Sigmoid colon (tissue), 7 donors: ENCODE data around the gene STON2. TPM values are rescaled to one million over a fixed set of nuclear protein-coding genes. Genes with fewer than 3 reads are reported as not detected.

Source experiments
- DNase-seq: peaks from one replicate; pipeline ENCODE4 v3.0.0-alpha.2; 2019
- H3K27ac ChIP-seq, 4 donors: fragments of 200-600 bp; sonication (generic); one replicate each; pipeline ENCODE4 v1.5.1; 2016 to 2019; ENCODE audit warnings: mild to moderate bottlenecking in 1 of 4
- H3K27me3 ChIP-seq, 3 donors: fragments of 200-600 bp; sonication (generic); one replicate each; pipeline ENCODE4 v1.5.1; 2019; ENCODE audit warnings: mild to moderate bottlenecking in 1 of 3
- H3K36me3 ChIP-seq, 4 donors: fragments of 200-600 bp; sonication (generic); one replicate each; pipeline ENCODE4 v1.5.1; 2016 to 2019
- H3K4me1 ChIP-seq, 4 donors: fragments of 200-600 bp; sonication (generic); one replicate each; pipeline ENCODE4 v1.5.1; 2017 to 2019
- H3K4me3 ChIP-seq, 4 donors: fragments of 200-600 bp; sonication (generic); one replicate each; pipeline ENCODE4 v1.5.1; 2017 to 2019; ENCODE audit warnings: mild to moderate bottlenecking in 2 of 4, moderate library complexity in 1 of 4
- H3K9me3 ChIP-seq, 4 donors: fragments of 200-600 bp in 3 of 4; sonication (generic) in 3 of 4; one replicate each; pipeline versions ENCODE4 v1.5.1 to v1.6.1; 2013 to 2019
- CTCF ChIP-seq, 4 experiments: fragments of 450-650 bp in 3 of 4; fragments of 200-600 bp in 1 of 4; IDR thresholded peaks; one replicate each; pipeline ENCODE4 v1.5.1; 2016 to 2019; ENCODE audit warnings: antibody characterized with exemption in 4 of 4, mild to moderate bottlenecking in 3 of 4, moderate library complexity in 2 of 4
- EP300 ChIP-seq, 4 donors: sonication (generic); formaldehyde crosslinking; IDR thresholded peaks; one replicate each; pipeline ENCODE4 v1.6.1; 2017; ENCODE audit warnings: antibody characterized with exemption in 4 of 4
- POLR2A ChIP-seq, 2 donors: fragments of 450-650 bp; IDR thresholded peaks; one replicate each; pipeline ENCODE4 v1.6.1; 2016; ENCODE audit warnings: antibody characterized with exemption in 2 of 2, mild to moderate bottlenecking in 2 of 2, moderate library complexity in 2 of 2
- POLR2AphosphoS5 ChIP-seq, 4 donors: sonication (generic); formaldehyde crosslinking; IDR thresholded peaks; one replicate each; pipeline ENCODE4 v1.6.1; 2017; ENCODE audit warnings: antibody characterized with exemption in 4 of 4
- whole genome bisulfite sequencing, 2 donors: extraction: QIAGEN DNeasy Blood & Tissue Kit; methylation state at CpG; one replicate each; pipeline ENCODE4 v1.1.7; 2013; 5-methylcytosine and 5-hydroxymethylcytosine counted together
- intact Hi-C: fragments of 100-400 bp; cut with DNase I; formaldehyde crosslinking; loops from one replicate; pipeline ENCODE4 v1.15.1; 2023
- polyA plus RNA-seq, 3 donors: library from polyadenylated mRNA; stranded (reverse); fragments of 200-250 nt; gene quantifications; one replicate each; pipeline ENCODE4 v1.2.3, GENCODE V29; 2013
- total RNA-seq, 4 donors: library from RNA; depleted of rRNA; stranded (reverse); fragments of >200 nt; gene quantifications; one replicate each; pipeline ENCODE4 v1.1.0, GENCODE V29; 2016
- donor health status: healthy with polysubstance abuse.
- donor health status: Bipolar disorder and iron deficiency.
- donor health status: healthy.

Gene STON2
- total and polyA plus RNA-seq, 7 donors: 2.9 to 15.6 (median 12.2) TPM

GRCh38 chr14:81323093-81323492 lies 77.0 kb downstream of the STON2 start:
- H3K27me3 ChIP-seq: peaks cover 0 to 10% (median 0%) of the 10 kb centered on the region in 3 donors
- H3K4me1 ChIP-seq: no peaks in the 10 kb centered on the region
- no peak for TF ChIP-seq POLR2AphosphoS5 (IDR thresholded peaks at IDR 0.05)
- no peak for TF ChIP-seq POLR2A (IDR thresholded peaks at IDR 0.05)
- no peak for TF ChIP-seq EP300 (IDR thresholded peaks at IDR 0.05)
- TF ChIP-seq CTCF (IDR thresholded peaks at IDR 0.05): no peak
- no peak overlapping the region for H3K27ac ChIP-seq
- no peaks in the 10 kb centered on the region for H3K36me3 ChIP-seq
- no peak overlapping the region for H3K4me3 ChIP-seq
- intact Hi-C loops: no loop called here
- H3K9me3 ChIP-seq: no peaks in the 10 kb centered on the region
- no peak for DNase-seq
- WGBS, 2 donors: 10 to 51% methylated on average over 2 of the region's 2 CpGs

GRCh38 chr14:81319946-81320345 lies 80.2 kb downstream of the STON2 start:
- no peak for DNase-seq
- no peaks in the 10 kb centered on the region for H3K4me1 ChIP-seq
- H3K27me3 ChIP-seq: peaks cover 0 to 10% (median 0%) of the 10 kb centered on the region in 3 donors
- no peaks in the 10 kb centered on the region for H3K9me3 ChIP-seq
- TF ChIP-seq EP300 (IDR thresholded peaks at IDR 0.05) (no peak), POLR2AphosphoS5 (IDR thresholded peaks at IDR 0.05) (no peak), POLR2A (IDR thresholded peaks at IDR 0.05) (no peak), CTCF (IDR thresholded peaks at IDR 0.05) (no peak)
- H3K4me3 ChIP-seq: no peak overlapping the region
- 96 to 97% methylated on average over 3 of the region's 3 CpGs for WGBS, 2 donors
- no peaks in the 10 kb centered on the region for H3K36me3 ChIP-seq
- intact Hi-C loops: no loop called here
- no peak overlapping the region for H3K27ac ChIP-seq

GRCh38 chr14:81319314-81319713 lies 80.8 kb downstream of the STON2 start:
- Histone ChIP-seq H3K36me3 (no peaks in the 10 kb centered on the region), H3K27me3 (peaks cover 0 to 8% (median 0%) of the 10 kb centered on the region in 3 donors), H3K4me3 (no peak overlapping the region), H3K9me3 (no peaks in the 10 kb centered on the region), H3K27ac (no peak overlapping the region), H3K4me1 (no peaks in the 10 kb centered on the region)
- 83 to 96% methylated on average over 2 of the region's 2 CpGs for WGBS, 2 donors
- intact Hi-C loops: no loop called here
- TF ChIP-seq POLR2AphosphoS5 (IDR thresholded peaks at IDR 0.05) (no peak), CTCF (IDR thresholded peaks at IDR 0.05) (no peak), POLR2A (IDR thresholded peaks at IDR 0.05) (no peak), EP300 (IDR thresholded peaks at IDR 0.05) (no peak)
- no peak for DNase-seq

GRCh38 chr14:81315341-81315740 lies 84.8 kb downstream of the STON2 start:
- TF ChIP-seq POLR2AphosphoS5 (IDR thresholded peaks at IDR 0.05): no peak
- no peak for TF ChIP-seq POLR2A (IDR thresholded peaks at IDR 0.05)
- Histone ChIP-seq H3K4me3 (no peak overlapping the region), H3K27ac (no peak overlapping the region), H3K9me3 (no peaks in the 10 kb centered on the region), H3K36me3 (no peaks in the 10 kb centered on the region), H3K27me3 (no peaks in the 10 kb centered on the region), H3K4me1 (no peaks in the 10 kb centered on the region)
- no peak for DNase-seq
- intact Hi-C loops: no loop called here
- WGBS, 2 donors: 59 to 67% methylated on average over 5 of the region's 5 CpGs

- H3K27me3 ChIP-seq: no peaks in the 10 kb centered on the region
- no peak overlapping the region for H3K4me3 ChIP-seq
- intact Hi-C loops: no loop called here
- no peaks in the 10 kb centered on the region for H3K36me3 ChIP-seq
- TF ChIP-seq CTCF (IDR thresholded peaks at IDR 0.05) (no peak), POLR2A (IDR thresholded peaks at IDR 0.05) (no peak), EP300 (IDR thresholded peaks at IDR 0.05) (no peak), POLR2AphosphoS5 (IDR thresholded peaks at IDR 0.05) (no peak)
- no peak for DNase-seq
- WGBS, 2 donors: 87 to 89% methylated on average over 4 of the region's 4 CpGs
- H3K27ac ChIP-seq: no peak overlapping the region
- H3K9me3 ChIP-seq: no peaks in the 10 kb centered on the region
- H3K4me1 ChIP-seq: no peaks in the 10 kb centered on the region
Measured at GRCh38 chr14:81314443-81315175, 85.5 kb downstream of the STON2 start.
